Keratinocyte (primary cell): ENCODE data around the gene CISD2. TPM values are rescaled to one million over a fixed set of nuclear protein-coding genes. Genes with fewer than 3 reads are reported as not detected.
"Not testable (repeated sequence)": the region's sequence is repeated elsewhere in the genome, so short reads cannot be mapped to it uniquely, and the experiment has no call there.

Experiments used
- DNase-seq: peaks from one replicate; pipeline ENCODE4 v3.0.0-alpha.2; 2011; ENCODE audit warnings: low read depth, missing footprints, low spot score
- FAIRE-seq: peaks from 2 replicates; lab custom pipeline; 2011; peaks lifted over from hg19 to GRCh38; lab: Jason Lieb, UNC
- H2AFZ ChIP-seq: 2 replicates; pipeline ENCODE4 v1.6.0; 2012; ENCODE audit warnings: low read length, control low read depth, inconsistent platforms; ENCODE audit not compliant: control insufficient read depth
- H3K27ac ChIP-seq: 2 replicates; pipeline ENCODE4 v1.5.1; 2011; ENCODE audit warnings: low read length; ENCODE audit not compliant: control insufficient read depth, insufficient read depth
- H3K27me3 ChIP-seq: 3 replicates; pipeline ENCODE4 v1.6.0; 2011; ENCODE audit warnings: low read length; ENCODE audit not compliant: control insufficient read depth, insufficient read depth; ENCODE audit errors: extremely low read depth
- H3K36me3 ChIP-seq, 2 experiments: 2 replicates in 1 of 2; 3 replicates in 1 of 2; pipeline ENCODE4 v1.5.1; 2011; ENCODE audit warnings: low read length in 2 of 2, mild to moderate bottlenecking in 1 of 2; ENCODE audit not compliant: control insufficient read depth in 2 of 2, insufficient read depth in 2 of 2; ENCODE audit errors: extremely low read depth in 1 of 2
- H3K4me1 ChIP-seq: 3 replicates; pipeline ENCODE4 v1.5.1; 2011; ENCODE audit warnings: low read length; ENCODE audit not compliant: control insufficient read depth, insufficient read depth; ENCODE audit errors: extremely low read depth
- H3K4me2 ChIP-seq: 3 replicates; pipeline ENCODE4 v1.6.0; 2011; ENCODE audit warnings: low read depth, low read length; ENCODE audit not compliant: control insufficient read depth, insufficient read depth; ENCODE audit errors: extremely low read depth
- H3K4me3 ChIP-seq, 3 experiments: fragments of 200-600 bp in 1 of 3; sonication (generic) in 1 of 3; 2 replicates in 2 of 3; 3 replicates in 1 of 3; pipeline ENCODE4 v1.5.1; 2011 to 2016; ENCODE audit warnings: low read length in 3 of 3, mild to moderate bottlenecking in 3 of 3, control low read depth in 2 of 3, inconsistent platforms in 1 of 3, low read depth in 1 of 3, mixed read lengths in 1 of 3, mixed run types in 1 of 3, moderate library complexity in 1 of 3; ENCODE audit not compliant: control insufficient read depth in 2 of 3, insufficient read depth in 2 of 3; ENCODE audit errors: extremely low read depth in 1 of 3
- H3K79me2 ChIP-seq: 2 replicates; pipeline ENCODE4 v1.6.0; 2012; ENCODE audit warnings: low read length; ENCODE audit not compliant: control insufficient read depth, insufficient read depth
- H3K9ac ChIP-seq: 3 replicates; pipeline ENCODE4 v1.6.0; 2011; ENCODE audit warnings: low read length; ENCODE audit not compliant: control insufficient read depth, insufficient read depth; ENCODE audit errors: extremely low read depth
- H3K9me1 ChIP-seq: 3 replicates; pipeline ENCODE4 v1.6.0; 2011; ENCODE audit warnings: low read length; ENCODE audit not compliant: control insufficient read depth, insufficient read depth; ENCODE audit errors: extremely low read depth
- H3K9me3 ChIP-seq: 2 replicates; pipeline ENCODE4 v1.5.1; 2012; ENCODE audit warnings: low read depth, low read length; ENCODE audit not compliant: control insufficient read depth
- H4K20me1 ChIP-seq: 3 replicates; pipeline ENCODE4 v1.6.0; 2011; ENCODE audit warnings: low read length; ENCODE audit not compliant: control insufficient read depth, insufficient read depth; ENCODE audit errors: extremely low read depth
- CTCF ChIP-seq, 3 experiments: IDR thresholded peaks in 1 of 3; conservative IDR thresholded peaks in 1 of 3; optimal IDR thresholded peaks in 1 of 3; 2 replicates in 2 of 3; 3 replicates in 1 of 3; pipeline versions ENCODE3 to v1.5.1; 2011; ENCODE audit warnings: low read length in 3 of 3, mild to moderate bottlenecking in 3 of 3, moderate library complexity in 2 of 3, control low read depth in 1 of 3, inconsistent platforms in 1 of 3; ENCODE audit not compliant: insufficient read depth in 2 of 3; ENCODE audit errors: extremely low read depth in 1 of 3
- EZH2 ChIP-seq: IDR thresholded peaks from one replicate; pipeline ENCODE4 v1.6.1; 2012; ENCODE audit warnings: inconsistent platforms, mild to moderate bottlenecking, low read length, moderate library complexity
- dilution Hi-C: fragments of 300-500 bp; cut with MboI; formaldehyde crosslinking; loops from one replicate; pipeline ENCODE4 v1.7.0; 2020; ENCODE audit warnings: low sequenced_read_pairs; ENCODE audit not compliant: extremely low pct_ligation_motif_present
- polyA plus RNA-seq, 5 experiments: library from polyadenylated mRNA; depleted of rRNA in 3 of 5; stranded (reverse) in 3 of 5; stranded (forward) in 1 of 5; unstranded in 1 of 5; fragments of >200 nt; gene quantifications; 1 replicate in 1 of 5; 2 replicates in 3 of 5; 3 replicates in 1 of 5; pipeline versions ENCODE4 v1.2.1 to v1.2.3, GENCODE V29; 2011 to 2012; ENCODE audit warnings: missing spikeins in 2 of 5, low read depth in 1 of 5, low replicate concordance in 1 of 5

The CISD2 gene
- polyA plus RNA-seq, 1 donor (not counting 4 experiments of a cell fraction or from before 2014, with no cell fraction given): 36.6 TPM

GRCh38 chr4:102897610-102898009 is 28.8 kb downstream of the CISD2 start:
- H3K4me2 ChIP-seq, H3K9me3 ChIP-seq, dilution Hi-C loops, H4K20me1 ChIP-seq, H3K4me1 ChIP-seq, FAIRE-seq, H3K36me3 ChIP-seq, H3K27me3 ChIP-seq, H3K27ac ChIP-seq, DNase-seq, H3K9ac ChIP-seq, H3K9me1 ChIP-seq, H3K4me3 ChIP-seq, H2AFZ ChIP-seq, H3K79me2 ChIP-seq: not testable (repeated sequence)

GRCh38 chr4:102901804-102902203 is 33.0 kb downstream of the CISD2 start:
- H3K27me3 ChIP-seq: no peaks in the 10 kb centered on the region
- no peaks in the 10 kb centered on the region for H3K79me2 ChIP-seq
- dilution Hi-C loops: no loop called here
- no peak overlapping the region for H2AFZ ChIP-seq
- H3K9me1 ChIP-seq: no peaks in the 10 kb centered on the region
- H4K20me1 ChIP-seq: no peaks in the 10 kb centered on the region
- no peak overlapping the region for H3K27ac ChIP-seq
- FAIRE-seq (no peak), DNase-seq (no peak)
- no peaks in the 10 kb centered on the region for H3K4me1 ChIP-seq
- H3K9ac ChIP-seq: no peak overlapping the region
- TF ChIP-seq EZH2: no peak
- TF ChIP-seq CTCF (optimal IDR thresholded peaks at IDR 0.05 in 1 of 3, IDR thresholded peaks at IDR 0.05 in 1 of 3, conservative IDR thresholded peaks at IDR 0.05 in 1 of 3; ENCODE audit: extremely low read depth in 1 of 3, insufficient read depth in 2 of 3, low read length in 3 of 3): no peak
- no peaks in the 10 kb centered on the region for H3K9me3 ChIP-seq
- H3K4me3 ChIP-seq: no peak overlapping the region
- H3K36me3 ChIP-seq: no peaks in the 10 kb centered on the region
- H3K4me2 ChIP-seq: no peak overlapping the region

- no peaks in the 10 kb centered on the region for H3K9me1 ChIP-seq
- FAIRE-seq: no peak
- H3K36me3 ChIP-seq: no peaks in the 10 kb centered on the region
- dilution Hi-C loops: no loop called here
- no peaks in the 10 kb centered on the region for H3K4me1 ChIP-seq
- TF ChIP-seq CTCF (optimal IDR thresholded peaks at IDR 0.05 in 1 of 3, IDR thresholded peaks at IDR 0.05 in 1 of 3, conservative IDR thresholded peaks at IDR 0.05 in 1 of 3; ENCODE audit: extremely low read depth in 1 of 3, insufficient read depth in 2 of 3, low read length in 3 of 3) (no peak), EZH2 (no peak)
- no peak for DNase-seq
- no peaks in the 10 kb centered on the region for H3K79me2 ChIP-seq
- no peak overlapping the region for H3K9ac ChIP-seq
- no peaks in the 10 kb centered on the region for H3K27me3 ChIP-seq
- no peaks in the 10 kb centered on the region for H3K9me3 ChIP-seq
- no peak overlapping the region for H3K4me2 ChIP-seq
- no peaks in the 10 kb centered on the region for H4K20me1 ChIP-seq
- no peak overlapping the region for H2AFZ ChIP-seq
- H3K27ac ChIP-seq: no peak overlapping the region
- no peak overlapping the region for H3K4me3 ChIP-seq
Observed at GRCh38 chr4:102918859-102919258, 50.1 kb downstream of the CISD2 start.

- H3K9me3 ChIP-seq, H3K4me1 ChIP-seq, dilution Hi-C loops, FAIRE-seq, H3K9ac ChIP-seq, H3K27me3 ChIP-seq, H3K9me1 ChIP-seq, H3K27ac ChIP-seq, H2AFZ ChIP-seq, H4K20me1 ChIP-seq, H3K36me3 ChIP-seq, DNase-seq, H3K4me2 ChIP-seq, H3K79me2 ChIP-seq, H3K4me3 ChIP-seq: not testable (repeated sequence)
Observed at GRCh38 chr4:102919697-102920096, 50.9 kb downstream of the CISD2 start.
